HT-29 (cell line): Measurements from ENCODE around the gene CNIH2. TPM values are rescaled to one million over a fixed set of nuclear protein-coding genes. Genes with fewer than 3 reads are reported as not detected.
"Not testable (repeated sequence)": the region's sequence is repeated elsewhere in the genome, so short reads cannot be mapped to it uniquely, and the experiment has no call there.

Source experiments
- DNase-seq: peaks from one replicate; pipeline ENCODE4 v3.0.0-alpha.2; 2015; ENCODE audit warnings: low spot score
- total RNA-seq: library from RNA; depleted of rRNA; stranded (reverse); fragments of >200 nt; shearing (Covaris generic); gene quantifications from 2 replicates; pipeline ENCODE4 v1.2.3, GENCODE V29; 2014

CNIH2 gene
- total RNA-seq, 1 experiment from 2014 or later, result 0.99 TPM

GRCh38 chr11:66314561-66315497 lies 36.9 kb downstream of the CNIH2 start:
- DNase-seq, result no peak

- no peak for DNase-seq
Measured at GRCh38 chr11:66315498-66315885, 37.5 kb downstream of the CNIH2 start.

- no peak for DNase-seq
Measured at GRCh38 chr11:66315921-66316811, 38.2 kb downstream of the CNIH2 start.

GRCh38 chr11:66316849-66317251 lies 38.9 kb downstream of the CNIH2 start, which contains the start of gene CD248:
CD248 (minus strand) TSS chr11:66317044; CDS start chr11:66317027, 17 bp downstream.
- DNase-seq, result no peak

GRCh38 chr11:66317322-66317722 lies 39.3 kb downstream of the CNIH2 start:
- no peak for DNase-seq

- no peak for DNase-seq
Measured at GRCh38 chr11:66317723-66318599, 40.0 kb downstream of the CNIH2 start.

- DNase-seq, result no peak
Measured at GRCh38 chr11:66318600-66318970, 40.6 kb downstream of the CNIH2 start.

- not testable (repeated sequence) for DNase-seq
Measured at GRCh38 chr11:66320289-66320688, 42.3 kb downstream of the CNIH2 start.

GRCh38 chr11:66320748-66321147 lies 42.8 kb downstream of the CNIH2 start:
- not testable (repeated sequence) for DNase-seq

- no peak for DNase-seq
Measured at GRCh38 chr11:66321606-66322005, 43.6 kb downstream of the CNIH2 start.

GRCh38 chr11:66322732-66323427 lies 44.9 kb downstream of the CNIH2 start:
- DNase-seq, result no peak

- no peak for DNase-seq
Measured at GRCh38 chr11:66323684-66324083, 45.7 kb downstream of the CNIH2 start.

GRCh38 chr11:66324664-66325063 lies 46.7 kb downstream of the CNIH2 start:
- DNase-seq, result no peak

- no peak for DNase-seq
Measured at GRCh38 chr11:66325263-66325671, 47.3 kb downstream of the CNIH2 start.

- DNase-seq, result no peak
Measured at GRCh38 chr11:66326261-66327111, 48.5 kb downstream of the CNIH2 start.

GRCh38 chr11:66327171-66328030 lies 49.4 kb downstream of the CNIH2 start:
- DNase-seq, result no peak

- DNase-seq, result no peak
Measured at GRCh38 chr11:66328031-66328301, 50.0 kb downstream of the CNIH2 start.

- peak; percentile 83 for DNase-seq
Measured at GRCh38 chr11:66328302-66329144, 50.5 kb downstream of the CNIH2 start.
